ENCODE measurements around the gene SAMD4B.
A peak's percentile ranks its signal among the peaks of the same experiment; 100 is the strongest.
"Not testable (repeated sequence)": the region's sequence is repeated elsewhere in the genome, so short reads cannot be mapped to it uniquely, and the experiment has no call there.

SAMD4B gene

DNA sequence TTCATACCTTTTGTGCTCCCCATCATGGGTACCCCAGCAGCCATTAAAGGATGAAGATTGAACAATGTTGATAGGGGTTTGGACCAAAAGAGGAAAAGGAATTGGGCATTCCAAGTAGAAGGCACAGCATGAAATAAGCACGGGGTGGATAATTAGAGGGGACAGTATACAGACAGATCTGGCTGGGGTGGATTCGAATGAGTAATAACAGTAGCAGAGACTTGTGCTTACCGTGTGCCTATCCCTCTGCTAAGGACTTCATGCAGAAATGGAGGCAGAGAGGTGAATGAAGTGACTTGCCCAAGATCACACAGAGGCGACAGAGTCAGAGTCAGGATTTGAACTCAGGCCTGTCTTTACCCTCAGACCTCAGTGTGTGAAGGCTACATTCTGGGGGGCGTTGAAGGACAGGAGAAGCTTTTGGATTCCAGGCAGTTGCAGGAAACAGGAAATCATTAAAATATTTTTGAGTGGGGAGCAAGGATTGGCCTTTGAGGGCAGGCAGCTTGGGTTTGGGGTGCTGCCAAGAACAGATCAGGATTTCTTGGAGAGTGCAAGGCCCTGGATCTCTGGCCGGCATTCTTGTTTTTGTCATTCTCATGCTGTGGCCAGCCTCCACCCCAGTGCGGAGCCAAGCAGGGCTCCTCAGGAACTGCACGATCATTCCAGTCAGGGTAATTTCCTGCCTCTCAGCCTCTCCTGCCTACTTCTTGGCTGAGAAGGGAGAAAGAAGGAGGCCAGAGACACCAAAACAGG is 30.0 kb downstream of the SAMD4B start:
- no peak for DNase-seq

DNA sequence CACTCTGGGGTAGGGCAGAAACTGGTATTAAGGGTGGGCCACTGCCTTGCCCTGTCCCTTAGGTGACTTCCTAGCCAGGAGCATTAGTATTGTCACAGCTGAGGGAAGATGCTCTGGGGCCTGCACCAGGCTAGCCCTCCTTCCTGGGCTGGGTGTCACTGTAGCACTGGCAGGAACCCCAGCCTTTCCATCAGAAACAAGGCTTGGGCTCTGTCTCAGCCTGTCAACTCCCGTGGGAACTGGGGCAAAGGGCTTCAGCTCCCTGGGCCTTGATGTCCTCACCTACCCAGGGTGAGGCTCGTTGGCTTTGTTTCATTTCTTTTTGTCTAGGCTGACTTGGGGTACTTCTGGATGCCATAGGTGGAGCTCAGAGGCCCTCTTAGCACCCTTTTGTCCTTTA is 30.7 kb downstream of the SAMD4B start:
- DNase-seq, result no peak

- DNase-seq, result no peak
Measured at GRCh38 chr19:39375929-39376328, 33.7 kb downstream of the SAMD4B start.

- no peak for DNase-seq
Measured at GRCh38 chr19:39377373-39378362, 35.4 kb downstream of the SAMD4B start.

- DNase-seq, result not testable (repeated sequence)
Measured at GRCh38 chr19:39379366-39379765, 37.1 kb downstream of the SAMD4B start.

GRCh38 chr19:39379865-39380396 is 37.7 kb downstream of the SAMD4B start:
- no peak for DNase-seq

- DNase-seq, result no peak
Measured at GRCh38 chr19:39380521-39381502, 38.6 kb downstream of the SAMD4B start.

DNA sequence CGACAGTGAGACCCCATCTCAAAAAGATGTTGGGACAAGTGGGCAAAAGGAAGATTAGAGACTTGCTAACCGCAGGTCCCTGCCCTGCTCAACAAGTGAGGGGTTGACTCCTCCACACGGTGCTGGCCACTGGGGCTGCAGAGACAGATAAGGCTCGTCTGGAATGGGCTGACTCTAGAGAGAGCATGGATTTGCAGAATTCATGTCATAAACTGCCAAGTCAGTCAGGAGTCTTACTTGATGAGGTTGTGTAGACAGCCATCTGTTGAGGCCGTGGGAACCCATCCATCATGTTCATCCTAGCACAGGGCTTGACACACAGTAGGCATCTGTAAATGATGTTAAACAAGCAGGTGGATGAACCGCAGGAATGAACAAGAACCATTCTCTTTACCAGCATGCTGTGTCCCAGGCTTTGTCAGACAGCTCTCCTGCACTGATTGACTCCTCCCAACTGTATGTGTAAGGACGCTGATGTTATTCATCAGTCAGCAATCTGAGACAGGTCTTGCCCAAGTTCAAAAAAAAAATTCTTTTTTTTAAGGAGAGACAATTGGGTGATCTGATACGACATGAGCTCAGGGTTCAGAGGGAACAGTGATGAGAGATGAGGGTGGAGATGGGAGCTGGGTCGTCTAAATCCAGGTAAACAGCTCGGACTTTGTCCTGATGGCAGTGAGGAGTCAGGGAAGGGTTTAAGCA is 39.8 kb downstream of the SAMD4B start:
- no peak for DNase-seq

GRCh38 chr19:39382991-39383828 is 41.0 kb downstream of the SAMD4B start:
- no peak for DNase-seq

DNA sequence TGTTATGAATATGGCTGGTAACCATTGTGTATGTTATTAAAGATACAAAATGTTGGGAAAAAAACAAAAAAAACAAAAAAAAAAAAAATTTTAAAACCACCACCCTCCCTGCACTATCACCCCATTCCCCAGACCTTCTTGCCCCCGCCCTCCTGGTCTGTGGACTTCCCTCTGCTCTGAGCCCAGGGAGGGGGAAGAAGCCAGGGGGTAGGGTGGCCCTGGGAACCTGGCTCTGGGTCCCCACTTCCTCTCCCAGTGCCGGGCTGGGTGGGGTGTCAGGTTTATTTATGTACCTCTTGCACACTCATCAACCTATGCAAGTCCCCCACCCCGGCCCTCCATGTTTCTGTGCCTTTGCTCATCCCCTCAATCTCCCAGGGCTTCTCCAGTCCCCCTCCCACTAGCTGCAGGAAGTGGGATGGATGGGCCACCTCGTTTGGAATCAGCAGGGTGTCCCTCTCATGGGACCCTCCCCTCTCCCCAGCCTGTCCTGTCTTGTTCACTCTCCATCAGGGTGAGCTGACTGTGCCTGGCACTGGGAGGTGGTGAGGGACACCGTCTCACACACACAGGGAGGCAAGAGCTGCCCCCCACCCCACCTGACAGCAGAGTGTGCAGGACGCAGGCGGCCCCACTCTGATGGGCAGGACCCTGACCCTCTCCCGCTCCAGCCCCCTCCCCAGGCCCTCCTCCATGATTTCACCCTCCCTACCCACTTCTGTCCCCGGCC is 42.8 kb downstream of the SAMD4B start:
- no peak for DNase-seq

DNA sequence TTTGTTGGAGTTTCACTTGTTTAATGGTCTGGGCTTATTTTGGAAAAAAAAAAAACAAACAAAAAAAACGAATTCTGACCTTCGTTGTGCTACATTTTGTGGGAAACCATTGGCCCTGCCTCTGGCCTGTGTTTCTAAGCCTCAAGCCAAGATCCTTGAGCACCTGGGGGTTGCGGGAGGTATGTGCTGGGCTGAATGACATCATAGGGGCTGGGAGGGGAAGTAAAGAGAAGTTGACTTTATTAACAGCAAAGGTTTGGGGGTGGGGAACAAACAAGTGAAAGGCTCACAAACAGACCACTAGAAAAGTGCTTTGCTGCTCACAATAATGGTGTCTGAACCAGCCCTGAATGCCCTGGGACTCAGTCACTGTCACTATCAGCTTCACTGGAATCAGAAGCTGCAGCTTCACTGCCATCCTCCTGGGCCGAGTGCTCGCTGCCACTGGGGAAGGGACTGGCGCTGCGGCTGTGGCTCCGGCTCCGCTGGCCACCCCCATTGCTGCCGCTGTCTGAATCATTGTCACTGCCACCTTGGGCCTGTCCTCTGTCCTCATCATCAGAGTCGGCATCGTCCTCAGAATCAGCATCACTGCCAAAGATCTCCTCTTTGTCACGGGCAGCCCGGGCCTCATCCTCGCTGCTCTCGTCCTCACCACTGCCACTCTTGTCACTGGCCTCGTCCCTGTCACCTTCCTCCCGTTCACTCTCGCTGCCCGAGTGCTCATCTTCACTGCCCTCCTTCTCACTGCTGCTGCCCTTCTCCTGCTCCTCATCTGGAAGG is 43.6 kb downstream of the SAMD4B start:
- no peak for DNase-seq

DNA sequence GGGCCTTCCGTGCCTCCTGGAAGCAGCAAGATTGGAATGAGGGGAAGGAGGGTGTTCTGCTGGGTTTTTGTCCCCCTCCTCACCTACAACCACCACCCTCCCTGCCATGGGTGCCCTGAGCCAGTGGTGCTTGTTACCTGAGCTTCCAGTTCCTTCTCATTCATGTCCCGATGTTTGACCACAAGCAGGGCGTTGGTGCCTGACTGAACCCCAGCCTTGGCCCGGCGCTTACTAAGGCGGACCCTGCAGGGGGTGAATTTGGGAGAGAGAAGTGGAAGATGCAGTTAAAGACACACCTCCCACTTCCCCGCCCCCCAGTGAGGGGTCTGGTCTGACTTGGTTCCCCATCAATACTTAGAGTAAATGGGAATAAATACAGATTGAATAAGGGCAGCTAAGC is 44.3 kb downstream of the SAMD4B start:
- no peak for DNase-seq

DNA sequence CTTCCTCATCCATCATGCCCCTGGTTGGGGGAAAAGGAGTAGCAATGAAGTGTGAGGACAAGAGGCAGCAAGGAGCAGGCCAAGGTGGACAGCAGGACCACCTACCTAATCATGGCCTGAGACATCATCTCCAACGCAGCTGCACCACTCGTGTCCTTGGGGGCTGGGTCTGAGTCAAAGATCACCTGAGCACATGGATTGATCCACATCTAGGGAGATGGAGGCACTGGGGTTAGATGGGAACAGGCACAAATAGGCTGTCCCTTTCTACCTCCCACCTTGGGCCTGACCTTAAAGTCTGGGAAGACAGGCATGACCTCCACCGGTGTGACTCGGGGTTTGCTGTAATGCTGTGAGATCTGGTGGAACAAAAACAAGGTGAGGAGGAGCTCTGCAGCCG is 46.4 kb downstream of the SAMD4B start:
- DNase-seq, result no peak

- no peak for DNase-seq
Measured at GRCh38 chr19:39389631-39390414, 47.6 kb downstream of the SAMD4B start.

DNA sequence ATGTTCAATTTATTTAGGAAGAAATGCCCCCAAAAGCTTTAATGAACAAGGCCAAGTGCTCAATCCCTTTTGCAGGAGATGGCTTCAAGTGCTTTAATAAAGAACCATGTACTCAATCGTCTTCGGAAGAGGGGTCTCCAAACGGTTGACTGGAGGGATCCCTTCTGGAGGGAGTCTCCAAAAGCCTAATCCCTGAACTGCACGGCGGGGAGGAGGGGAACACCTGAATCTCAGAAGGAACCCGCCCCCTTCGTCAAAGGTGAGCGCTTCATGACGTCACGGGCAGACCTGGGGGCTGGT is 48.2 kb downstream of the SAMD4B start:
- DNase-seq, result peak; percentile 79

GRCh38 chr19:39390751-39391437 is 48.7 kb downstream of the SAMD4B start, which contains the start of the genes MED29 and PAF1:
TSS of gene MED29 (plus strand) at chr19:39391378. CDS start at chr19:39391423, 45 bp downstream.
TSS of gene PAF1 (minus strand) at chr19:39391106. CDS start at chr19:39390864, 242 bp downstream.
- peak; percentile 90 for DNase-seq

Measured in activated T-cell treated with anti-CD3 and anti-CD28 coated beads for 4 hours (primary cell).